Measurements from ENCODE around the gene OXCT2.

Gene OXCT2

DNA sequence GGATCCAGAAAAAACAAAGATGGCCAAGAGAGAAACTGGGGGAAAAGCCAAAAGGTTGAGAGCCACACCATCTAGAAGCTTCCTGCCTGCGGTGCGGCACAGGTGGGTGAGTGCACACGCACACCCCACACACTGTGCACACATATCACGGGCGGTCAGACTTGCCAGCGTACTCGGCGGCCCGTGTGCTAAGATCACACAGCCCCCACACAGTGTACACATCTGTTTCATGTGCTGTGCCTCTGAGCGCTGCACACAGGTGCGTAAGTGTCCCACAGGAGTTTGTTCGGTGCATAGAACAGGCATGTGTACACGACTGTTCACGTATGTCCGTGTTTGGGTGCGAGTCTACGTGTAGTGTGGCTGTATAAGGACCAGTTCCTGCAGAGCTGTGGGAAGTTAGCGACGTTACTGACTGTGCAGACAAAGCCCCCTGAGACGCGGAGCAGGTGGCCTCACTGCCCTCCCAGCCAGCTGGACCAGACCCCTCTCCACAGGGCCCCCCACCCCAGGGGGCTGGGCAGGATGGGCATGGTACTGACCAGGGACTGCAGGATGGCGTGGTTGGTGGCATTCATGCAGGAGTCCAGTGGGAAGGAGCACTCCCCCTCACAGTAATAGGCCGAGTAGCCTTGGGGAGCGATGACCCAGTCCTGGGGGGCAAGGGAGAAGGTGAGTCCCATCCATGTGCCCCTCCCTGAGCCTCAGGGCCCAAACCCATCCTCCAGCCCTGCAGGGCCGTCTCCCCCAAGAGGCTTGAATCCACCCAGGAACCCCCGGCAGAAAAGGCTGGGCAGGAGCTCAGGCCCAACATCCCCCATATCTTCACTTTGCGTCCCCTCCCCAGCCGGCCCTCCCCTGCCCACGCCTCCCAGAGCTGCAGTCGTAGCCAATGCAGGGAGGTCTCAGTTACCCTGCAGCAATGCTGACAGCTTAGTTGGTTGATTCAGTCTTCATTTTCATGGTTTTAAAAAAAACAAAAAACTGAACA is 8.3 kb downstream of the OXCT2 start:
- Histone ChIP-seq H3K9ac (ENCODE audit: low read depth, low read length) (no peak overlapping the region), H3K4me1 (ENCODE audit: insufficient read depth, low read length) (no peaks in the 10 kb centered on the region), H3K9me3 (ENCODE audit: control insufficient read depth, insufficient read depth, low read length) (no peaks in the 10 kb centered on the region), H3K36me3 (ENCODE audit: insufficient read depth, low read length) (no peaks in the 10 kb centered on the region)

DNA sequence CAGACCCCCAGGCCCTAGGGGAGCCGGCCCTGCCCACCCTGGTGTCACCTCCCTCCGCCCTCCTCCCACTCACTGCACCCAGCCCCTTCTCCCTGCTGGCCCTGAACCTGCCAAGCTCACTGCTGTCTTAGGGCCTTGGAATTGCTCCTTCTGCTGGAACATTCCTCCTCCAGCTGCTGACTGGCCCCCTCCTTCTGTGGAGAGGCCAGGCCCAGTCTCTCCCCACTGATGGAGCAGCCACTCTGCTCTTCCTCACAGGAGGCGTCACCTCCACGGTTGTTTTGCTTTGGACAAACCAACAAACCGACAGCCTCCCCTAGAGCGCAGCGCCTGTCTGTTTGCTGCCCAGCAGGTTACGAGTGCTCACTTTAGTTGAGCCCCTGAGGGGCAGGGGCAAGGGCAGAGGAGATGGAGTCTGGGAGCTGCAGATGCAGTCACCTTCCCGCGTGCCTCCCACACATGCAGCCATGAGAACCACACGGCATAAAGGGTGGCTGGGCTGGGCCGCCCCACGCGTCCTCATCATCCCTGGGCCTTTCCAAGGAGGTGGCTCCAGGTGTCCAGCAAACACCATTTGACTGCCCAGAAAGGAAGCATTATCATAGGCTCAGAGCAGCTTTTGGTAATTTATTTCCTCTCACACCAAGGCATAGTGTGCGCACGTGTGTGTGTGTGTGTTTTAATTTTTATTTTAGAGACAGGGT is 9.4 kb downstream of the OXCT2 start:
- H3K9ac ChIP-seq (ENCODE audit: low read depth, low read length) = no peak overlapping the region
- H3K36me3 ChIP-seq (ENCODE audit: insufficient read depth, low read length) = no peaks in the 10 kb centered on the region
- no peaks in the 10 kb centered on the region for H3K9me3 ChIP-seq (ENCODE audit: control insufficient read depth, insufficient read depth, low read length)
- H3K4me1 ChIP-seq (ENCODE audit: insufficient read depth, low read length) = no peaks in the 10 kb centered on the region

GRCh38 chr1:39761016-39761415 is 10.1 kb downstream of the OXCT2 start:
- no peak overlapping the region for H3K9ac ChIP-seq (ENCODE audit: low read depth, low read length)
- no peaks in the 10 kb centered on the region for H3K4me1 ChIP-seq (ENCODE audit: insufficient read depth, low read length)
- no peaks in the 10 kb centered on the region for H3K36me3 ChIP-seq (ENCODE audit: insufficient read depth, low read length)
- H3K9me3 ChIP-seq (ENCODE audit: control insufficient read depth, insufficient read depth, low read length) = no peaks in the 10 kb centered on the region

- Histone ChIP-seq H3K9ac (ENCODE audit: low read depth, low read length) (no peak overlapping the region), H3K36me3 (ENCODE audit: insufficient read depth, low read length) (no peaks in the 10 kb centered on the region), H3K4me1 (ENCODE audit: insufficient read depth, low read length) (no peaks in the 10 kb centered on the region), H3K9me3 (ENCODE audit: control insufficient read depth, insufficient read depth, low read length) (no peaks in the 10 kb centered on the region)
Observed at GRCh38 chr1:39760074-39761008, 10.8 kb downstream of the OXCT2 start.

DNA sequence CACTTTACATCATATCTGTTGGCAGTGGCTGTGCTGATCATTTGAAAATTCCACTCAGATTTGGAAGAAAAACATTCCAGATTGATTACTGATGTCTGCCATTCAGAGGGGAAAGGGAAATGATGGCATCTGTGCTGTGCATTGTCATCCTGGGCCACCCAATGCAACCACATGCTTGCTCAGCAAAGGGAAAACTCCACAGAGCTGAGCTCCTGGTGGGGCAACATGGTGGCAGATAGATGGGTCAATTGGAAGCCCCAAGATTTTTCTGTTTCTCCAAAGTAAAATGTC is 11.8 kb downstream of the OXCT2 start:
- no peaks in the 10 kb centered on the region for H3K9me3 ChIP-seq (ENCODE audit: control insufficient read depth, insufficient read depth, low read length)
- no peak overlapping the region for H3K9ac ChIP-seq (ENCODE audit: low read depth, low read length)
- H3K36me3 ChIP-seq (ENCODE audit: insufficient read depth, low read length) = no peaks in the 10 kb centered on the region
- no peaks in the 10 kb centered on the region for H3K4me1 ChIP-seq (ENCODE audit: insufficient read depth, low read length)

DNA sequence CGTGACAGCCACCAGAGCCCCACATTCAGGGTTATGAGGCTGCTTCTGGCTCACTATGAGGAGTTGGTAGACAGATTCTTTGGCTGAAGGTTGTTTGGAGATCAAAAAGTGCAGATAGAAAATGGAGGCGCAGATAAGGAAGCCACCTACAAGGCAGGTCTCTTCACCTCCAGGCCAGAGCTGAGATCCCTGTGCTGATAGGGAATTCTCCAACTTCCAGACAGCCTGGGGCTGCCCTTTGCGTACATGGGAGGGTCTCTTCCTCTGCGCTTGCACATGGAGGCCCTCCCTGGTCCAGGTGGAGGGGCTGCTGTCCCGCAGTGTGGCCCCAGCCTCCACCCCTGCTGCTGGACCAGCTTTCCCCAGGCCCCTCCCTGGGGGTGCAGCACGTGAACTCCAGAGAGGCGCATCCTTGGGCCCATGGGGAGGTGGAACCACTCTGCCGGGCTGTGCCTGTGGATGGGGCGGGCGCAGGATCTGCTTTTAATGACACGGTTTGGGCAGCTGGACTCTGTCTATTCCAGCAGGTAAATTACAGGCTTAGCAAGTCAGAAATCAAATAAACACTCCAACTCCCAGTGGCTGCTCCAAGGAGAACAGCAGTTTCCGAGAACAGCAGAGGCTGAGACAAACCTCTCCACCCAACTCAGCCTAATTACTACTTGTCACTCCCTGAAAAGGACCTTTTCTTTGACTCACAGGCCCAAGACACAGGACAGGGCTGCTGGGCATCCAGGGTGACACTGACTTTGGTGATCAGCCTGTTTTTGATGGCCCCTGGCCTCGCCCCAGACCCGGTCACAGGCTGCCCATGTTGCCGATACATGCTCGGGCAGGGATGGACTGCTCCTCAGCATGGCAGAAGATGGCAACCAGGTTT is 12.4 kb downstream of the OXCT2 start:
- peaks cover under 1% of the 10 kb centered on the region; the same call in 1 of the 2 replicates for H3K36me3 ChIP-seq (ENCODE audit: insufficient read depth, low read length)
- no peak overlapping the region for H3K9ac ChIP-seq (ENCODE audit: low read depth, low read length)
- H3K4me1 ChIP-seq (ENCODE audit: insufficient read depth, low read length) = no peaks in the 10 kb centered on the region
- no peaks in the 10 kb centered on the region for H3K9me3 ChIP-seq (ENCODE audit: control insufficient read depth, insufficient read depth, low read length)

DNA sequence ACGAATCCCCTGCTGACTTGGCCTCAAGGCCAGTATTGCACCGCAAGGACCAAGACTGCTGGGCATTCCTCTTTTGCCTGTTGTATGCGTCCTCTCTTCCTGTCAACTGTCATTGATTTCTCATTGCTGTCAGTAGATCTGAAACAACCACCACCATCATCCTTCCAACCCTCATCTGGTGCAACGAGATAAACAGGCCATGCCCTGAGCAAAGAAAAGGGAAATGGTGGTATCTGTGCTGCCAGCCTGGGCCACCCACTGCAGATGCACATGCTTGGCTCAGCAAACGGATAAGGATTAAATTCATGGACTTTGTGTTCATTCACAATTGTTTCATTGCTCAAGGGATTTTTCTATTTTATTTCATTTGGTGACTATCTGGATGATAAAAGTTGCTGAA is 13.6 kb downstream of the OXCT2 start:
- Histone ChIP-seq H3K9ac (ENCODE audit: low read depth, low read length) (no peak overlapping the region), H3K36me3 (ENCODE audit: insufficient read depth, low read length) (peaks cover 9% of the 10 kb centered on the region; the same call in 1 of the 2 replicates)

DNA sequence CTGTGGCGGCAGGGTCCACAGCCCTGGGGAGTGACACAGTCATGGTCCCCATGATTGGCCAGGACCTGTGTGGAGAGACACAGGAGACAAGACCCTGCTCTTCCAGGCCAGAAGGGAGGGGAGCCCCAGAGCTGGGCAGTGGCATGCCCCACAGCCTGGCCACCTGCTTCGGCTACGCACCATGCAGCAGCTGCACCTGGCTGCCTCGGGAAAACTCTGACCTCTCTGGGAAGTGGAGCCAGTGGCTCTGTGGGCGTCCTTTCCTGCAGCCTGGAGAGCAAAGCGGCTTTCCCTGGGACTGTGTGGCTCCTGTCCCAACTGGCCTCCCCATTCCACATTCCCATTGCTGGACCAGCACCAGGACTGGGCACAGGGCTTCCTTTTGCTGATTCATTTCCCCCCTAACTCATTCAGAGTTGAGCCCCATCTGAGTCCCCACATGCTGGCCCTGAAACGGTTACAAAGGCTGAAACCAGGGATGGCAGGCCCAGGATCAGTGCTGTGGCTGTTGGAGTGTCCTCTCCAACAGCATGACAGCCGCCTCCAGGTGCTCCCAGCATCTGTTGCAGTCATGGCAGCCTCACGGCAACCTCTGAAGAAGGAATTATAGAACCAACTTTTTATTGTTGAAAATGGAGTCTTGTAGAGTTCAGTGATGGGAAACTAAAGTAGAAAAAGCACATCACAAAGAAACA is 15.0 kb downstream of the OXCT2 start:
- Histone ChIP-seq H3K4me1 (ENCODE audit: insufficient read depth, low read length) (no peaks in the 10 kb centered on the region), H3K36me3 (ENCODE audit: insufficient read depth, low read length) (peaks cover 9% of the 10 kb centered on the region; the same call in 1 of the 2 replicates), H3K9ac (ENCODE audit: low read depth, low read length) (no peak overlapping the region)

More for the DNA sequence above, 13.6 kb downstream of the OXCT2 start:
- Histone ChIP-seq H3K4me1 (ENCODE audit: insufficient read depth, low read length) (no peaks in the 10 kb centered on the region), H3K9me3 (ENCODE audit: control insufficient read depth, insufficient read depth, low read length) (no peaks in the 10 kb centered on the region)

GRCh38 chr1:39754906-39755504 is 16.1 kb downstream of the OXCT2 start:
- Histone ChIP-seq H3K4me1 (ENCODE audit: insufficient read depth, low read length) (no peaks in the 10 kb centered on the region), H3K36me3 (ENCODE audit: insufficient read depth, low read length) (peaks cover 14% of the 10 kb centered on the region; the same call in 1 of the 2 replicates), H3K9ac (ENCODE audit: low read depth, low read length) (no peak overlapping the region)

More for the DNA sequence above, 15.0 kb downstream of the OXCT2 start:
- no peaks in the 10 kb centered on the region for H3K9me3 ChIP-seq (ENCODE audit: control insufficient read depth, insufficient read depth, low read length)

DNA sequence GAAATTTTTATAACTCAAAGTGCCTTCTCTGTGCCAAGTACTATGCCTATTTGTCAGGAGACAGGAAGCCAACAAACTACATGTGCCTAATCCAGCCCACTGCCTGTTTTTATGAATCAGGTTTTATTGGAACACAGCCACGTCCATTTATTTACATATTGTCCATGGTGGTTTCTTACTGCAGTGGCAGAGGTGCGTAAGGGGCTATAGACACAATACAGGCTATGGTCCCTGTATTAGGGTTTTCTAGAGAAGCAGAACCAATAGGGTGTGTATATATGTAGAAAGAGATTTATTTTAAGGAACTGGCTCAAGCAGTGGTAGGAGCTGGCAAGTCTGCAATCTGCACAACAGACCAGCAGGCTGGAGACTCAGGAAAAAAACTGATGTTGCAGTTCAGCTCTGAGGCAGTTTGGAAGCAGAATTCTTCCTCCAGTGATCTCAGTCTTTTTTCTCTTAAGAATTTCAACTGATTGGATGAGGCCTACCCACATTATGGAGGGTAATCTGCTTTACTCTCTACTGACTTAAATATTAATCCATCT is 17.1 kb downstream of the OXCT2 start:
- no peaks in the 10 kb centered on the region for H3K4me1 ChIP-seq (ENCODE audit: insufficient read depth, low read length)
- peaks cover 14% of the 10 kb centered on the region; the same call in 1 of the 2 replicates for H3K36me3 ChIP-seq (ENCODE audit: insufficient read depth, low read length)
- no peaks in the 10 kb centered on the region for H3K9me3 ChIP-seq (ENCODE audit: control insufficient read depth, insufficient read depth, low read length)
- H3K9ac ChIP-seq (ENCODE audit: low read depth, low read length) = no peak overlapping the region

More at GRCh38 chr1:39754906-39755504, 16.1 kb downstream of the OXCT2 start:
- no peaks in the 10 kb centered on the region for H3K9me3 ChIP-seq (ENCODE audit: control insufficient read depth, insufficient read depth, low read length)

- H3K36me3 ChIP-seq (ENCODE audit: insufficient read depth, low read length) = peaks cover 17% of the 10 kb centered on the region; the same call in 1 of the 2 replicates
- no peaks in the 10 kb centered on the region for H3K9me3 ChIP-seq (ENCODE audit: control insufficient read depth, insufficient read depth, low read length)
- H3K4me1 ChIP-seq (ENCODE audit: insufficient read depth, low read length) = no peaks in the 10 kb centered on the region
- H3K9ac ChIP-seq (ENCODE audit: low read depth, low read length) = no peak overlapping the region
Observed at GRCh38 chr1:39753132-39754025, 17.8 kb downstream of the OXCT2 start.
